H1 (cell line): ENCODE results near the gene BLOC1S4. TPM values are rescaled to one million over a fixed set of nuclear protein-coding genes. Genes with fewer than 3 reads are reported as not detected.

Experiments used
- CTCF ChIA-PET: fragments of 300-600 bp; sonication (Branson Sonifier 250); formaldehyde crosslinking; loops from one replicate; lab custom pipeline; 2021; ENCODE audit not compliant: partially characterized antibody; lab: Charles Lee
- POLR2A ChIA-PET: fragments of 300-600 bp; sonication (Branson Sonifier 250); formaldehyde crosslinking; loops from one replicate; lab custom pipeline; 2021; ENCODE audit warnings: inconsistent platforms; ENCODE audit not compliant: partially characterized antibody; lab: Charles Lee
- DNase-seq, 2 experiments: peaks; one replicate each; pipeline versions ENCODE4 v3.0.0 to v3.0.0-alpha.2; 2010 to 2022; ENCODE audit warnings: low spot score in 2 of 2, low read depth in 1 of 2, mixed read lengths in 1 of 2
- FAIRE-seq: peaks from 2 replicates; lab custom pipeline; 2011; peaks lifted over from hg19 to GRCh38; lab: Jason Lieb, UNC
- H2AFZ ChIP-seq: 2 replicates; pipeline ENCODE4 v1.8.1; 2012; ENCODE audit warnings: low read length, inconsistent platforms
- H2AK5ac ChIP-seq: 2 replicates; pipeline ENCODE4 v1.6.1; 2013; ENCODE audit warnings: low read depth, low read length
- H2BK120ac ChIP-seq: replicated peaks from 2 replicates; pipeline ENCODE3; 2013; ENCODE audit warnings: low read depth, low read length, inconsistent platforms
- H2BK12ac ChIP-seq: 2 replicates; pipeline ENCODE4 v1.6.1; 2013; ENCODE audit warnings: low read depth, low read length
- H2BK15ac ChIP-seq: 2 replicates; pipeline ENCODE4 v1.6.1; 2013; ENCODE audit warnings: low read length
- H2BK20ac ChIP-seq: 2 replicates; pipeline ENCODE4 v1.6.1; 2013; ENCODE audit warnings: low read length
- H2BK5ac ChIP-seq: 2 replicates; pipeline ENCODE4 v1.6.1; 2013; ENCODE audit warnings: low read depth, low read length
- H3K14ac ChIP-seq: 2 replicates; pipeline ENCODE4 v1.6.1; 2013; ENCODE audit warnings: inconsistent platforms; ENCODE audit not compliant: insufficient read length
- H3K18ac ChIP-seq: 2 replicates; pipeline ENCODE4 v1.6.1; 2013; ENCODE audit warnings: low read length; ENCODE audit errors: extremely low read depth
- H3K23ac ChIP-seq: 2 replicates; pipeline ENCODE4 v1.6.1; 2013; ENCODE audit warnings: inconsistent platforms; ENCODE audit not compliant: insufficient read length
- H3K23me2 ChIP-seq: 2 replicates; pipeline ENCODE4 v1.6.1; 2013; ENCODE audit warnings: low read depth, low read length
- H3K27ac ChIP-seq: 2 replicates; pipeline ENCODE4 v1.6.1; 2011; ENCODE audit warnings: low read depth, low read length, inconsistent platforms
- H3K27me3 ChIP-seq, 4 experiments: replicated peaks in 1 of 4; 1 replicate in 1 of 4; 2 replicates in 3 of 4; pipeline versions ENCODE4 v1.6.1 to v1.8.1; 2011 to 2013; ENCODE audit warnings: low read length in 3 of 4, mild to moderate bottlenecking in 3 of 4, inconsistent platforms in 2 of 4, mixed read lengths in 2 of 4, moderate library complexity in 1 of 4; ENCODE audit not compliant: control insufficient read depth in 3 of 4, insufficient read depth in 3 of 4; ENCODE audit errors: extremely low read depth in 1 of 4
- H3K36me3 ChIP-seq, 4 experiments: 2 replicates each; pipeline versions ENCODE4 v1.6.1 to v1.8.1; 2011 to 2013; ENCODE audit warnings: mild to moderate bottlenecking in 4 of 4, low read length in 3 of 4, moderate library complexity in 2 of 4, control low read depth in 1 of 4, inconsistent platforms in 1 of 4; ENCODE audit not compliant: insufficient read depth in 4 of 4, control insufficient read depth in 2 of 4
- H3K4ac ChIP-seq: replicated peaks from 2 replicates; pipeline ENCODE3; 2013; ENCODE audit warnings: low read length, low read depth, mixed read lengths, inconsistent platforms; ENCODE audit not compliant: insufficient read length
- H3K4me1 ChIP-seq, 4 experiments: replicated peaks in 1 of 4; 1 replicate in 1 of 4; 2 replicates in 3 of 4; pipeline versions ENCODE4 v1.6.1 to v1.8.1; 2011 to 2013; ENCODE audit warnings: low read length in 3 of 4, inconsistent platforms in 2 of 4, mixed read lengths in 1 of 4; ENCODE audit not compliant: insufficient read depth in 4 of 4, control insufficient read depth in 3 of 4
- H3K4me2 ChIP-seq, 2 experiments: 2 replicates each; pipeline versions ENCODE4 v1.6.1 to v1.8.1; 2011 to 2013; ENCODE audit warnings: low read depth in 2 of 2, low read length in 2 of 2, control low read depth in 1 of 2, inconsistent platforms in 1 of 2, mild to moderate bottlenecking in 1 of 2; ENCODE audit not compliant: insufficient read depth in 1 of 2
- H3K4me3 ChIP-seq, 4 experiments: fragments of 200-600, 300-600 bp in 1 of 4; sonication (generic), shearing (Covaris generic), sonication (Bioruptor Twin) in 1 of 4; 2 replicates each; pipeline versions ENCODE4 v1.5.1 to v1.8.1; 2011 to 2016; ENCODE audit warnings: low read length in 4 of 4, low read depth in 3 of 4, control low read depth in 2 of 4, inconsistent platforms in 2 of 4, mild to moderate bottlenecking in 2 of 4, mixed read lengths in 1 of 4, moderate library complexity in 1 of 4; ENCODE audit not compliant: insufficient read depth in 2 of 4; ENCODE audit errors: extremely low read depth in 1 of 4
- H3K56ac ChIP-seq: replicated peaks from 2 replicates; pipeline ENCODE3; 2013; ENCODE audit warnings: low read depth, mild to moderate bottlenecking, mixed read lengths, low read length, inconsistent platforms; ENCODE audit not compliant: insufficient read length
- H3K79me1 ChIP-seq: 2 replicates; pipeline ENCODE4 v1.6.1; 2013; ENCODE audit warnings: low read depth, low read length, control low read depth
- H3K79me2 ChIP-seq, 2 experiments: 2 replicates each; pipeline versions ENCODE4 v1.6.1 to v1.8.1; 2012 to 2013; ENCODE audit warnings: low read length in 2 of 2, mild to moderate bottlenecking in 2 of 2, inconsistent platforms in 1 of 2; ENCODE audit not compliant: insufficient read depth in 2 of 2, control insufficient read depth in 1 of 2
- H3K9ac ChIP-seq, 4 experiments: replicated peaks in 1 of 4; 1 replicate in 1 of 4; 2 replicates in 3 of 4; pipeline versions ENCODE4 v1.6.1 to v1.8.1; 2011 to 2013; ENCODE audit warnings: low read depth in 3 of 4, low read length in 3 of 4, control low read depth in 2 of 4, mild to moderate bottlenecking in 2 of 4, moderate library complexity in 2 of 4, inconsistent platforms in 1 of 4; ENCODE audit errors: extremely low read depth in 1 of 4
- H3K9me3 ChIP-seq, 2 experiments: 2 replicates each; pipeline versions ENCODE4 v1.6.1 to v1.8.1; 2012 to 2013; ENCODE audit warnings: mild to moderate bottlenecking in 2 of 2, moderate library complexity in 2 of 2, control low read depth in 1 of 2, inconsistent platforms in 1 of 2, low read depth in 1 of 2, low read length in 1 of 2, mixed read lengths in 1 of 2; ENCODE audit not compliant: insufficient read depth in 2 of 2
- H4K20me1 ChIP-seq, 2 experiments: replicated peaks in 1 of 2; 2 replicates each; pipeline versions ENCODE3 to v1.8.1; 2011 to 2013; ENCODE audit warnings: inconsistent platforms in 2 of 2, low read length in 2 of 2, mild to moderate bottlenecking in 1 of 2; ENCODE audit not compliant: insufficient read depth in 2 of 2, control insufficient read depth in 1 of 2
- H4K5ac ChIP-seq: 2 replicates; pipeline ENCODE4 v1.6.1; 2013; ENCODE audit warnings: low read length, low read depth, mixed read lengths, inconsistent platforms; ENCODE audit not compliant: insufficient read length
- H4K8ac ChIP-seq: 2 replicates; pipeline ENCODE4 v1.8.0; 2013; ENCODE audit warnings: mild to moderate bottlenecking, moderate library complexity, low read length, inconsistent platforms; ENCODE audit not compliant: insufficient read depth; ENCODE audit errors: extremely low read depth
- H4K91ac ChIP-seq: replicated peaks from 2 replicates; pipeline ENCODE3; 2013; ENCODE audit warnings: low read length, mixed read lengths, inconsistent platforms; ENCODE audit not compliant: insufficient read length
- GTF2F1 ChIP-seq: IDR thresholded peaks from 2 replicates; pipeline ENCODE4 v1.6.1; 2012; ENCODE audit warnings: low read depth, low read length, improper control_type of control experiment, borderline replicate concordance
- KDM1A ChIP-seq: fragments of 200-600, 300-600 bp; sonication (generic); IDR thresholded peaks from 2 replicates; pipeline ENCODE4 v1.7.1; 2016; ENCODE audit warnings: mild to moderate bottlenecking, low read length, borderline replicate concordance
- NRF1 ChIP-seq: IDR thresholded peaks from 2 replicates; pipeline ENCODE4 v1.6.1; 2011; ENCODE audit warnings: mild to moderate bottlenecking, low read depth, low read length, improper control_type of control experiment
- SIX5 ChIP-seq: IDR thresholded peaks from 2 replicates; pipeline ENCODE4 v1.6.1; 2011; ENCODE audit warnings: mild to moderate bottlenecking, low read depth, low read length
- SP1 ChIP-seq: IDR thresholded peaks from 2 replicates; pipeline ENCODE4 v1.6.1; 2011; ENCODE audit warnings: low read depth, low read length
- WGBS, 2 experiments: shearing (Covaris generic) in 1 of 2; methylation state at CpG; one replicate each; pipeline versions ENCODE4 v1.1.6 to v1.1.7; 2013 to 2015; ENCODE audit warnings: low lambda C conversion rate in 2 of 2, mixed read lengths in 2 of 2, inconsistent platforms in 1 of 2, low coverage in 1 of 2, missing lambda C conversion rate in 1 of 2; ENCODE audit not compliant: insufficient replicate concordance in 2 of 2, insufficient coverage in 1 of 2, insufficient read length in 1 of 2; ENCODE audit errors: extremely low coverage in 1 of 2, missing lambda C conversion rate in 1 of 2; 5-methylcytosine and 5-hydroxymethylcytosine counted together
- polyA plus RNA-seq, 7 experiments: library from polyadenylated mRNA; depleted of rRNA in 3 of 7; stranded (reverse) in 5 of 7; unstranded in 2 of 7; fragments of >200 nt in 5 of 7; fragments of 200-250 nt in 2 of 7; gene quantifications; 1 replicate in 5 of 7; 2 replicates in 1 of 7; 4 replicates in 1 of 7; pipeline versions ENCODE4 v1.2.1 to v1.2.3, GENCODE V29; 2011 to 2013; ENCODE audit warnings: missing spikeins in 2 of 7, mixed read lengths in 2 of 7
- total RNA-seq: library from RNA; stranded (reverse); fragmentation: NEBNext Ultra II Directional; extraction: Animal tissue kit (Norgen Biotek cat#: 25700); gene quantifications from 2 replicates; pipeline ENCODE4 v1.2.1, GENCODE V29; 2021

Gene BLOC1S4
- total and polyA plus RNA-seq, 2 of the 8 experiments (the other 6 are each of a cell fraction or from before 2014, with no cell fraction given) = 19.1 to 27.8 TPM

GRCh38 chr4:6765703-6766102, 49.7 kb downstream of the BLOC1S4 start:
- Histone ChIP-seq H3K4me2 (no peak overlapping the region), H3K27me3 (no peaks in the 10 kb centered on the region), H3K4me3 (no peak overlapping the region), H3K27ac (no peak overlapping the region), H3K23ac (no peak overlapping the region), H4K20me1 (no peaks in the 10 kb centered on the region), H3K9ac (no peak overlapping the region), H2BK20ac (no peak overlapping the region), H3K56ac (no peak overlapping the region), H2AK5ac (no peak overlapping the region), H3K23me2 (no peaks in the 10 kb centered on the region), H3K4ac (no peak overlapping the region), H2AFZ (no peak overlapping the region), H3K14ac (no peak overlapping the region), H3K79me1 (no peaks in the 10 kb centered on the region), H2BK5ac (no peak overlapping the region), H3K79me2 (no peaks in the 10 kb centered on the region), H2BK15ac (no peak overlapping the region), H4K91ac (no peak overlapping the region), H4K5ac (no peak overlapping the region), H3K36me3 (no peaks in the 10 kb centered on the region; a peak in 1 of 8 replicates), H3K4me1 (peaks cover 0 to 3% (median 1%) of the 10 kb centered on the region in 4 experiments; a peak in 1 of 7 replicates)
- FAIRE-seq (no peak), DNase-seq (no peak)
- WGBS, 2 experiments = 92% methylated on average over 2 of the region's 2 CpGs; no CpG with 5 or more reads in 1 of the 2 experiments
- CTCF ChIA-PET = no interaction called here
- peak; percentile 22; the same call in 1 of the 2 replicates for TF ChIP-seq KDM1A
- no peak for TF ChIP-seq NRF1
- TF ChIP-seq SP1 = no peak
- no peak for TF ChIP-seq GTF2F1
- no peak for TF ChIP-seq SIX5
- TF ChIP-seq, all 59 proteins: peak for 1
- Histone ChIP-seq H3K9me3 (no peaks in the 10 kb centered on the region), H3K18ac (no peak overlapping the region), H2BK12ac (no peak overlapping the region), H4K8ac (no peak overlapping the region), H2BK120ac (no peak overlapping the region)
- POLR2A ChIA-PET = interaction anchor here (0.6 to 1.9 kb wide), 2 partner anchors 15 to 653 kb away, joined by 7 read pairs; no protein-coding TSS in a partner anchor
